ENCODE measurements around the gene GRAP. TPM values are rescaled to one million over a fixed set of nuclear protein-coding genes. Genes with fewer than 3 reads are reported as not detected.

Gene GRAP
- total RNA-seq, 1 experiment from 2014 or later: 0.21 TPM

GRCh38 chr17:18976201-18976600 is 70.6 kb downstream of the GRAP start:
- intact Hi-C loops (cut with micrococcal nuclease; ENCODE audit: unreplicated experiment) (no loop called here), in situ Hi-C loops (cut with HindIII; ENCODE audit: low pct_unique_long_range_greater_than_20kb, low sequenced_read_pairs) (no loop called here)
- no TSS peak for BruUV-seq (replicated peaks)
- Histone ChIP-seq H3K4me1 (ENCODE audit: control insufficient read depth, insufficient read depth, low read length) (peaks cover 4% of the 10 kb centered on the region; the same call in 1 of the 2 replicates), H3K9me3 (ENCODE audit: control insufficient read depth, insufficient read depth, low read depth, low read length) (no peaks in the 10 kb centered on the region), H3K36me3 (ENCODE audit: control insufficient read depth, insufficient read depth, low read length) (no peaks in the 10 kb centered on the region), H3K27ac (ENCODE audit: low read length) (no peak overlapping the region), H3K4me3 (ENCODE audit: low read depth in 2 of 2, low read length in 2 of 2) (no peak overlapping the region), H3K27me3 (ENCODE audit: control insufficient read depth, insufficient read depth, low read length) (no peaks in the 10 kb centered on the region)
- CTCF ChIA-PET: no interaction called here
- POLR2A ChIA-PET: no interaction called here
- TF ChIP-seq POLR2AphosphoS5 (IDR thresholded peaks at IDR 0.05; ENCODE audit: low read depth, low read length): no peak
- no peak for TF ChIP-seq SIN3A (IDR thresholded peaks at IDR 0.05; ENCODE audit: borderline replicate concordance, insufficient read depth, low read depth, low read length)
- no peak for TF ChIP-seq TCF7L2 (IDR thresholded peaks at IDR 0.05; ENCODE audit: low read depth, low read length)
- no peak for TF ChIP-seq REST (IDR thresholded peaks at IDR 0.05; ENCODE audit: insufficient read depth in 1 of 2, low read depth in 2 of 2, low read length in 1 of 2)
- TF ChIP-seq CTCF (IDR thresholded peaks at IDR 0.05): no peak
- DNase-seq (ENCODE audit: low read depth, low spot score) (no peak), ATAC-seq (no peak)

DNA sequence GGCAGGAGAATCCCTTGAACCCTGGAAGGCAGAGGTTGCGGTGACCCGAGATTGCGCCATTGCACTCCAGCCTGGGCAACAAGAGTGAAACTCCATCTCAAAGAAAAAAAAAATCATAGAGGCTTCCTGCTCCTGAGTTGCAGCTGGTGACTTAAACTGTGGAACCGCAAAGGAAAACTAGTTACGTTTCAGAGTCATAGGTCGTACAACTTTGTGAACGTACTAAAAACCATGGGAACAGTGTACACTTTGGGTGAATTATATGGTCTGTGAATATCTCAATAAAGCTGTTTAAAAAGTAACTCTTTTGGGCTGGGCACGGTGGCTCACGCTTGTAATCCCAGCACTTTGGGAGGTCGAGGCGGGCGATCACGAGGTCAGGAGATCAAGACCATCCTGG is 71.2 kb downstream of the GRAP start:
- no peak for TF ChIP-seq TCF7L2 (IDR thresholded peaks at IDR 0.05; ENCODE audit: low read depth, low read length)
- H3K27ac ChIP-seq (ENCODE audit: low read length): no peak overlapping the region

DNA sequence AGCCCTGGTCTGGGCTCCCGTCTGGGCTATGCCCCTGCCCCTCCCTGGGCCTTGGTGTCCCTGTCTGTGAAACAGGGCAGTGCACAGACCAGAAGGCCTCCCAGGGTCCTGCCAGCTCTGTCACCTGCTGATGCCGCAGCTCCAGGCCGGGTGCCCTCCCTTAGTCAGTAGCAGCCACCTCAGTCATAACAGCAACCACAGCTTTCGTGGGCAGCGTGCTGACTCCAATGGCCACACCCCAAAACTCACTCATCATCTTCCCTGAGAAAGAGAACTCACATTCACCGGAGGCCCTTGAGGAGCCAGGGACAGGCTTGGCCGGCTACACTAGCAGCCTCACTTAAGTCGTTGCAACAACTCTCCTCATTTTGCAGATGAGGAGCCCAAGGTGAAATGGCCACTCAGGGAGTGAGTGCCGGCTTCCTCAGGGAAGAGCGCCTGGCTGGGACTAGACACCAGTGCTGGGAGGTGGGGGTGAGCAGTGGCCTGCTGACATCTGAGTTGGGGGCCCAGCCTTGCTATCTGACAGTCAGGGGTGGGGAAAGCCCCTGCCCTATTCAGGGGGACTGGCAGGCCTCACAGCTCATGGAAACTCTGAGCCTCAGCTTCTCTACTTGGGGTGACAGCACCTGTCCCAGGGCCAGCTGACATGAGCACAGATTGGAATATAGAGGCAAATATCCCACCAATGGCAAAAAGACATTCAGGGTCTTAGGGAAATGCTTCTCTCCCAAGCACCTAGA is 72.2 kb downstream of the GRAP start:
- intact Hi-C loops (cut with micrococcal nuclease; ENCODE audit: unreplicated experiment) (no loop called here), in situ Hi-C loops (cut with HindIII; ENCODE audit: low pct_unique_long_range_greater_than_20kb, low sequenced_read_pairs) (no loop called here)
- H3K4me1 ChIP-seq (ENCODE audit: control insufficient read depth, insufficient read depth, low read length): no peaks in the 10 kb centered on the region
- no peaks in the 10 kb centered on the region for H3K9me3 ChIP-seq (ENCODE audit: control insufficient read depth, insufficient read depth, low read depth, low read length)
- TF ChIP-seq CTCF (IDR thresholded peaks at IDR 0.05) (no peak), POLR2AphosphoS5 (IDR thresholded peaks at IDR 0.05; ENCODE audit: low read depth, low read length) (no peak)
- H3K36me3 ChIP-seq (ENCODE audit: control insufficient read depth, insufficient read depth, low read length): no peaks in the 10 kb centered on the region
- CTCF ChIA-PET: no interaction called here
- no peaks in the 10 kb centered on the region for H3K27me3 ChIP-seq (ENCODE audit: control insufficient read depth, insufficient read depth, low read length)
- H3K27ac ChIP-seq (ENCODE audit: low read length): no peak overlapping the region
- ATAC-seq: no peak
- POLR2A ChIA-PET: no interaction called here
- DNase-seq (ENCODE audit: low read depth, low spot score): no peak
- no peak overlapping the region for H3K4me3 ChIP-seq (ENCODE audit: low read depth in 2 of 2, low read length in 2 of 2)
- BruUV-seq (replicated peaks): no TSS peak

More for the DNA sequence above, 71.2 kb downstream of the GRAP start:
- no TSS peak for BruUV-seq (replicated peaks)
- DNase-seq (ENCODE audit: low read depth, low spot score): no peak
- ATAC-seq: no peak
- Histone ChIP-seq H3K9me3 (ENCODE audit: control insufficient read depth, insufficient read depth, low read depth, low read length) (no peaks in the 10 kb centered on the region), H3K27me3 (ENCODE audit: control insufficient read depth, insufficient read depth, low read length) (no peaks in the 10 kb centered on the region), H3K4me3 (ENCODE audit: low read depth in 2 of 2, low read length in 2 of 2) (no peak overlapping the region), H3K4me1 (ENCODE audit: control insufficient read depth, insufficient read depth, low read length) (no peaks in the 10 kb centered on the region; the same call in 1 of the 2 replicates), H3K36me3 (ENCODE audit: control insufficient read depth, insufficient read depth, low read length) (no peaks in the 10 kb centered on the region)
- ChIA-PET CTCF (no interaction called here), POLR2A (no interaction called here)
- in situ Hi-C loops (cut with HindIII; ENCODE audit: low pct_unique_long_range_greater_than_20kb, low sequenced_read_pairs) (no loop called here), intact Hi-C loops (cut with micrococcal nuclease; ENCODE audit: unreplicated experiment) (no loop called here)

Measured in Panc1 (cell line).